NCI-H1105 (cell line): Measurements from ENCODE around the gene TM4SF4.

Experiments used
- DNase-seq: peaks from one replicate; lab custom pipeline; 2025; lab: John Stamatoyannopoulos, UW

TM4SF4 gene

GRCh38 chr3:149548669-149549065 lies 74.2 kb downstream of the TM4SF4 start:
- DNase-seq = no peak

DNA sequence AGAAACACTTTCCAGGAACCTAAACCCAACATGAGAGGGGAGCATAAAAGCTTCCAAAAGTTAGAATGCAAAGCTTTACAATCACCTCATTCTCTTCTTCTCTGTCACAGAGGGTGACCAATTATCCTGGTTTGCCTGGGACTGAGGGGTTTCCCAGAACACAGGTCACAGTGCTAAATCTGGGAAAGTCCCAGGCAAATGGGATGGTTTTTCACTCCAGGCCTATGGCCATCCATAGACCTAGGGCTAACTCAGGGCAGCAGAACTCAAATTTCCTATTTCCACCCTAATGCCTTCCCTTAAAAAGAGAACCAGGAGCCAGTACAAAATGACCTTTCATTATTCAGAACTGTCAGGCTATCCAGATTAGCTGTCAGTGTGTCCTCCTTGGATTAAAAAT lies 77.0 kb downstream of the TM4SF4 start:
- DNase-seq = no peak

GRCh38 chr3:149552700-149553099 lies 78.2 kb downstream of the TM4SF4 start:
- no peak for DNase-seq
